ENCODE measurements around the gene KRT85. TPM values are rescaled to one million over a fixed set of nuclear protein-coding genes. Genes with fewer than 3 reads are reported as not detected.

Gene KRT85
- total RNA-seq, 6 experiments from 2014 or later, result not detected

DNA sequence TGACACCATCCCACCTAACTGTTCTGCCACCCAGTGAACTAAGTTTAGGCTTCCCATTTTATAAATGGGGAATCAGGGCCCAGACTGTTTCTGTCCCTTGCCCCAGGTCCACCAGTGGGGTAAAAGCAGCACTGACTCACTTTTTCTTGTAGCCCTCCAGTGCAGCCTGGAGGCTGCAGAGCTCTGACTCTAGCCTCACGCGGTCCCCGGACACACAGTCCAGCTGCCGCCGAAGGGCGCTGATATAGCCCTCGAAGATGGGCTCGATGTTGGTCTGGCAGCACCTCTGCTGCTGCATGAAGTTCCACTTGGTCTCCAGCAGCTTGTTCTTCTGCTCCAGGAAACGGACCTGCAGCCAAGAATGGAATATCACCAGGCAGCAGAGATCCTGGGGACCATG lies 36.3 kb upstream of the KRT85 start:
- TF ChIP-seq, protein P1, sequence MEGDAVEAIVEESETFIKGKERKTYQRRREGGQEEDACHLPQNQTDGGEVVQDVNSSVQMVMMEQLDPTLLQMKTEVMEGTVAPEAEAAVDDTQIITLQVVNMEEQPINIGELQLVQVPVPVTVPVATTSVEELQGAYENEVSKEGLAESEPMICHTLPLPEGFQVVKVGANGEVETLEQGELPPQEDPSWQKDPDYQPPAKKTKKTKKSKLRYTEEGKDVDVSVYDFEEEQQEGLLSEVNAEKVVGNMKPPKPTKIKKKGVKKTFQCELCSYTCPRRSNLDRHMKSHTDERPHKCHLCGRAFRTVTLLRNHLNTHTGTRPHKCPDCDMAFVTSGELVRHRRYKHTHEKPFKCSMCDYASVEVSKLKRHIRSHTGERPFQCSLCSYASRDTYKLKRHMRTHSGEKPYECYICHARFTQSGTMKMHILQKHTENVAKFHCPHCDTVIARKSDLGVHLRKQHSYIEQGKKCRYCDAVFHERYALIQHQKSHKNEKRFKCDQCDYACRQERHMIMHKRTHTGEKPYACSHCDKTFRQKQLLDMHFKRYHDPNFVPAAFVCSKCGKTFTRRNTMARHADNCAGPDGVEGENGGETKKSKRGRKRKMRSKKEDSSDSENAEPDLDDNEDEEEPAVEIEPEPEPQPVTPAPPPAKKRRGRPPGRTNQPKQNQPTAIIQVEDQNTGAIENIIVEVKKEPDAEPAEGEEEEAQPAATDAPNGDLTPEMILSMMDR (IDR thresholded peaks at IDR 0.05), result no peak
- no peak overlapping the region for H3K4me3 Mint-ChIP-seq
- no peaks in the 10 kb centered on the region for H3K36me3 Mint-ChIP-seq (ENCODE audit: low read depth)

DNA sequence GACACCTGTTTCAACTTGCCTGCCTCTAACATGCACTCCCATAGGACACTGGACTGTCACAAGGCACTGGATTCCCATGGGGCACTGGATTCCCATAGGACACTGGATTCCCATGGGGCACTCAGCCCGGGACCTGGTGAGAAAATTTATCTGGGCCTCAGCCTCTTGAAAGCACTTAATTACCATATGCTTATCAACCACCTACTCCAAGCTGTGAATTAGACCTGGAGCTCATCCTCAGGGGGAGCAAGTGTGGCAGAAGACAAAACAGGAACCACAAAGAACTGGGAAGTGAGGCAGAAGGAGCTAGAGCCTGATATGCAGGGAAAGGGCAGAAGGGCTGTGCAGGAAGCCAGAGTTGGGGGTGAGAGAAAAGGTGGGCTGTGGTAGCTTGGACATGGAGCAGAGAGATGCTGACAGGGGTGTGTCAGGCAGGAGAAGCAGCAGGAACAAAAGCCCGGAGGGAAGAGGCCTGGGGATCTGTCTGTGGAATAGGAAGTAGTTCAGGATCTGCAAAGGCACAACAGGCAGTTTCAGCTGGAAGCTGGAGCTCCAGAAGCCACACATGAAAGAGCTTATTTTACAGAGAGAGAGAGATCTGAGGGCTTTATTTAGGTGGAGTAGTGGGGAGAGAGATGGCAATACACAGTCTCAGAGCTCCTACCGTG lies 35.7 kb upstream of the KRT85 start:
- no peak for DNase-seq

More for the DNA sequence above, 36.3 kb upstream of the KRT85 start:
- Mint-ChIP-seq H3K27me3 (ENCODE audit: insufficient read depth) (peaks cover 53% of the 10 kb centered on the region), H3K4me1 (ENCODE audit: low read depth) (no peaks in the 10 kb centered on the region), H3K27ac (no peak overlapping the region), H3K9me3 (no peaks in the 10 kb centered on the region)
- DNase-seq, result no peak

DNA sequence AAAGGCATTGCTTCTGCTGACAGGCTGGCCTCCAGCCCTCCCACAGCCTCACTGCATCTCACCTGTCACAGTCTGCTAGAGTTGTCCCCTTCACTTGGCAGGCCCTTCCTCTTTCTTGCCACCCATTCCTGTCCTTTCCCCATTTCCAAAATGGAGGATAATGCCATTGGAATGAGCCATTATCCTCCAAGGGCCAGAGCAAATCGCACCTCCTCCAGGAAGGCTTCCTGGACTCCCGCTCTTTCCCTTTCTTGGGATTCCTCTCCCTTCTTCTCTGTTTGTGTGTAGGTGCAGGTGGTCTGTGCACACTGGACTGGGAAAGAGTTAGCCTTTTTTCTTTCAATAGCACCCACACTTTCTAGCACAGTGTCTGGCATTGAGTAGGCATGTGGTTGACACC lies 35.1 kb upstream of the KRT85 start:
- H3K4me1 Mint-ChIP-seq (ENCODE audit: low read depth), result no peaks in the 10 kb centered on the region
- TF ChIP-seq, protein P1 (IDR thresholded peaks at IDR 0.05), result no peak
- DNase-seq, result no peak
- no peaks in the 10 kb centered on the region for H3K36me3 Mint-ChIP-seq (ENCODE audit: low read depth)
- no peaks in the 10 kb centered on the region for H3K9me3 Mint-ChIP-seq
- H3K27me3 Mint-ChIP-seq (ENCODE audit: insufficient read depth), result peaks cover 50% of the 10 kb centered on the region
- H3K4me3 Mint-ChIP-seq, result no peak overlapping the region
- H3K27ac Mint-ChIP-seq, result no peak overlapping the region

More for the DNA sequence above, 35.7 kb upstream of the KRT85 start:
- no peaks in the 10 kb centered on the region for H3K9me3 Mint-ChIP-seq
- H3K27ac Mint-ChIP-seq, result no peak overlapping the region
- TF ChIP-seq, protein P1 (IDR thresholded peaks at IDR 0.05), result no peak
- no peak overlapping the region for H3K4me3 Mint-ChIP-seq
- peaks cover 49% of the 10 kb centered on the region for H3K27me3 Mint-ChIP-seq (ENCODE audit: insufficient read depth)
- H3K4me1 Mint-ChIP-seq (ENCODE audit: low read depth), result no peaks in the 10 kb centered on the region
- H3K36me3 Mint-ChIP-seq (ENCODE audit: low read depth), result no peaks in the 10 kb centered on the region

DNA sequence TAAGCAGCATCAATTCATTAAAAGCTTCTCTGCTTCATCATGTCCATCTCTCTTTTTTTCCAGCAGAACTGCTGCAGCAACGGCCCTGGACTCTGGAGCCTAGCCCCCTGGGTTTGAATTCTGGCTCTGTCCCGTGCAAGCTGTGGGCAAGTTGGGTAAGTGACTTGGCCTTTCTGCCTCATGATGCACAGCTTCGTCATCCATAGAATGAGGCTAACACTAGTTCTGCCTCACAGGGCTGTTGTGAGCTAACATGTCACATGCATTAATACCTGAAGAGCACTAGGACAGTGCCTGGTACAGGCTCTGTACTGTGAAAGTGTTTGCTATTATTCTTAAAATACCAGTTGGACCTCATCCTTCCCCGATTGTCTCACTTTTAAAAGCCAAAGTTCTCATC lies 34.6 kb upstream of the KRT85 start:
- H3K27ac Mint-ChIP-seq, result no peak overlapping the region
- H3K9me3 Mint-ChIP-seq, result no peaks in the 10 kb centered on the region
- DNase-seq, result no peak
- H3K4me3 Mint-ChIP-seq, result no peak overlapping the region
- H3K27me3 Mint-ChIP-seq (ENCODE audit: insufficient read depth), result peaks cover 50% of the 10 kb centered on the region
- H3K36me3 Mint-ChIP-seq (ENCODE audit: low read depth), result no peaks in the 10 kb centered on the region
- H3K4me1 Mint-ChIP-seq (ENCODE audit: low read depth), result no peaks in the 10 kb centered on the region
- TF ChIP-seq, protein P1 (IDR thresholded peaks at IDR 0.05), result no peak

DNA sequence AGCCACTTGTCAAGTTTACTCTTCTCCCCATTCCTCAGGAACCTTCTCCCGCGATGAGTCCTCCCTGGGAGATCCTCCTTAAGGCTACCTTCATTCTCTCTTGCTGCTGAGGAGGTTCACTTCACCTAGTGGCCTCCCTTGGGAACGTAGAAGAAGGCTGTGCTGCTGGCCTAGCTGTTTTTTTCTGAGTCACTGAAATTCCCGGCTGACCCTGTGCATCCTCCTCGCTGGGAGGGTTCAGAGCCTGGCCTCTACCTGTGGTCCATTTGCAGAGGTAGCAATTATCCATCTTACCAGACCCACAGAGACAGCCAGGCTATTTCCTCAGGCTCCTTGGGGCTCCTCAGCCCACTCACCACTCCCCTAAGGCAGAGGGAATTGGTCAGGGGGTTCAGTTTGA lies 34.2 kb upstream of the KRT85 start:
- peaks cover 48% of the 10 kb centered on the region for H3K27me3 Mint-ChIP-seq (ENCODE audit: insufficient read depth)
- H3K4me1 Mint-ChIP-seq (ENCODE audit: low read depth), result no peaks in the 10 kb centered on the region
- no peaks in the 10 kb centered on the region for H3K9me3 Mint-ChIP-seq
- H3K4me3 Mint-ChIP-seq, result no peak overlapping the region
- TF ChIP-seq, protein P1 (IDR thresholded peaks at IDR 0.05), result no peak
- no peaks in the 10 kb centered on the region for H3K36me3 Mint-ChIP-seq (ENCODE audit: low read depth)
- no peak for DNase-seq
- H3K27ac Mint-ChIP-seq, result no peak overlapping the region
